ENCODE measurements around the gene EMX1.

The EMX1 gene

DNA sequence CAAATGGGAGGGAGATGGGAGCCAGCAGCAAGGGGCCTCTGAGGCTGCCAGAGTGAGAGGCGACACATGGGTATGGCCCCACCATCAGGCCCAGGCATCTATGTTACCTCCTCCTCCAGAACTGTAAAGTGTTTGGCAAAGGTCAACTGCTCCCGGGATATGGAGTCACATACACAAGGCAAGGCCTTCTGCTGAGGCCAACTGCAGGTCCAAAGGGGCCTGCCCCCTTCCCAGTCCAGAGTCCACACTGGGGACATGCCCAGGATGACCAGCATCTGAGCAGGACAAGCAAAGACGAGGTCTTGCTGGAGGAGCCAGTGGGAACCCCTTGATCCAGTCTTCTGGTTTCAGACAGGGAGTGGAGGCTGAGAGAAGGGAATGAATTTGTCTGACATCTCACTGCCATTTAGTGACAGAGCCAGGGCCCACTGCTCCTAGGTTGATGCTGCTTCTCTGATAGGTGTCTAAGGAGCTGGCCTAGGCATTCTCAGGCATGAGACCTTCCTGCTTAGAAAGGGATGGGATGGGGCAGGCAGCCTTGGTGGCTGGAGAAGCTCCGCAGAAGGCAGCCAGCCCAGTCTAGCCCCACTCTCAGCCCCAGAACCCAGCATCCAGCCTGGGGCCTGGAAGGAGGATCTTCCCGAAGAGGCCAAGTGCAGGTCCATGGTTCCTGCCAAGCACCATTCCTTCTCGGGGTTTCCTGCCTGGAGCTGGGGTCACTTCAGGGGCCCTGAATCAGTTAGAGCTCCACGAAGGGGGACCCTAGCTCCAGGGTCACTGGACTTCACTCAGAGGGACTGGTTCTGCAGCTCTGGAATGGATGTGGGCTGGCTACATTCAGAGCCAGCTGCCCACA, 26.4 kb downstream of the EMX1 start:
- Histone ChIP-seq H4K20me1 (ENCODE audit: insufficient read depth, low read length) (no peaks in the 10 kb centered on the region), H2AFZ (ENCODE audit: low read depth, low read length) (no peak overlapping the region), H3K9me3 (ENCODE audit: insufficient read depth, low read length, severe bottlenecking) (no peaks in the 10 kb centered on the region), H3K36me3 (ENCODE audit: insufficient read depth, low read length) (no peaks in the 10 kb centered on the region), H3K27me3 (ENCODE audit: insufficient read depth, low read length, poor library complexity) (no peaks in the 10 kb centered on the region), H3K27ac (ENCODE audit: low read length) (no peak overlapping the region), H3K4me2 (ENCODE audit: insufficient read depth, low read length) (no peak overlapping the region), H3K9ac (ENCODE audit: low read depth, low read length) (no peak overlapping the region), H3K4me1 (ENCODE audit: insufficient read depth, low read length) (no peaks in the 10 kb centered on the region), H3K4me3 (ENCODE audit: low read depth in 1 of 2, low read length in 2 of 2) (no peak overlapping the region), H3K79me2 (ENCODE audit: insufficient read depth, low read length) (no peaks in the 10 kb centered on the region)
- DNase-seq: no peak
- TF ChIP-seq EZH2 (IDR thresholded peaks at IDR 0.05; ENCODE audit: borderline replicate concordance, low read depth, low read length, severe bottlenecking): no peak
- TF ChIP-seq, protein P1, sequence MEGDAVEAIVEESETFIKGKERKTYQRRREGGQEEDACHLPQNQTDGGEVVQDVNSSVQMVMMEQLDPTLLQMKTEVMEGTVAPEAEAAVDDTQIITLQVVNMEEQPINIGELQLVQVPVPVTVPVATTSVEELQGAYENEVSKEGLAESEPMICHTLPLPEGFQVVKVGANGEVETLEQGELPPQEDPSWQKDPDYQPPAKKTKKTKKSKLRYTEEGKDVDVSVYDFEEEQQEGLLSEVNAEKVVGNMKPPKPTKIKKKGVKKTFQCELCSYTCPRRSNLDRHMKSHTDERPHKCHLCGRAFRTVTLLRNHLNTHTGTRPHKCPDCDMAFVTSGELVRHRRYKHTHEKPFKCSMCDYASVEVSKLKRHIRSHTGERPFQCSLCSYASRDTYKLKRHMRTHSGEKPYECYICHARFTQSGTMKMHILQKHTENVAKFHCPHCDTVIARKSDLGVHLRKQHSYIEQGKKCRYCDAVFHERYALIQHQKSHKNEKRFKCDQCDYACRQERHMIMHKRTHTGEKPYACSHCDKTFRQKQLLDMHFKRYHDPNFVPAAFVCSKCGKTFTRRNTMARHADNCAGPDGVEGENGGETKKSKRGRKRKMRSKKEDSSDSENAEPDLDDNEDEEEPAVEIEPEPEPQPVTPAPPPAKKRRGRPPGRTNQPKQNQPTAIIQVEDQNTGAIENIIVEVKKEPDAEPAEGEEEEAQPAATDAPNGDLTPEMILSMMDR (IDR thresholded peaks at IDR 0.05; ENCODE audit: borderline replicate concordance, extremely low read depth, low read length, poor library complexity, severe bottlenecking): no peak
- no peak for ATAC-seq (ENCODE audit: insufficient read depth, low read depth)

DNA sequence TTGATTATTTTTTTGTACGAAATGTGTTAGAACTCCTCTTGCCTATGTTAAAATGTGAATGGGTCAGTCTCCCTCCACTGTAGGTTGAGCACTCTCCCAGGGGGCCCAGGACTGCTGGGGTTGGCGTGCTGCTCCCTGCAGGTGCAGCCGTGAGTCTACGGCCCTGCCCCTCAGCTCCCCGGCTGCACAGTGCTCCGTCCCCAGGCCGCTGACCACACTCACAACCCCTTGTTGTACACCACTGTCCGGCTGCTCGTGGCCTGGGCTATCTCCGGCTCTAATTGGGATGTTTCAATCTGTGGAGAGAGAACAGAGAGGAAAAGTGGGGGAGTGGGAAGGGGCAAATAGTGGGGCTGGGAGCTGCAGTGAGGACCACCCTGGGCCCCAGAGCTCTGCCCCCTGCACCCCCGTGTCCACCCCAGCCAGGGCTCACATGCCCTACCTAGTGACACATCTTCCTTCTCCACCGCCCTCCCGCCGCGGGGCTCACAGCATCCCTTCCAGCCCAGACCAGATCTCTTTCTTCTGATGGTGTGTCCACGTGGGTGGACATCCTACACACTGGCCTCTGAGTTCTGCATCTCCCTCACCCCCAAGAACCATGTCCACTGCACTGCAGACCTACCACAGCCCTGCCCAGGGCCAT, 27.6 kb downstream of the EMX1 start:
- H3K36me3 ChIP-seq (ENCODE audit: insufficient read depth, low read length): no peaks in the 10 kb centered on the region
- no peaks in the 10 kb centered on the region for H3K27me3 ChIP-seq (ENCODE audit: insufficient read depth, low read length, poor library complexity)
- no peak overlapping the region for H3K27ac ChIP-seq (ENCODE audit: low read length)
- H3K9ac ChIP-seq (ENCODE audit: low read depth, low read length): no peak overlapping the region
- ATAC-seq (ENCODE audit: insufficient read depth, low read depth): no peak
- no peak for DNase-seq
- no peaks in the 10 kb centered on the region for H3K79me2 ChIP-seq (ENCODE audit: insufficient read depth, low read length)
- no peaks in the 10 kb centered on the region for H3K4me1 ChIP-seq (ENCODE audit: insufficient read depth, low read length)
- H2AFZ ChIP-seq (ENCODE audit: low read depth, low read length): no peak overlapping the region
- H3K9me3 ChIP-seq (ENCODE audit: insufficient read depth, low read length, severe bottlenecking): no peaks in the 10 kb centered on the region
- no peak overlapping the region for H3K4me2 ChIP-seq (ENCODE audit: insufficient read depth, low read length)
- TF ChIP-seq, protein P1 (IDR thresholded peaks at IDR 0.05; ENCODE audit: borderline replicate concordance, extremely low read depth, low read length, poor library complexity, severe bottlenecking): no peak
- no peak for TF ChIP-seq EZH2 (IDR thresholded peaks at IDR 0.05; ENCODE audit: borderline replicate concordance, low read depth, low read length, severe bottlenecking)
- no peaks in the 10 kb centered on the region for H4K20me1 ChIP-seq (ENCODE audit: insufficient read depth, low read length)
- H3K4me3 ChIP-seq (ENCODE audit: low read depth in 1 of 2, low read length in 2 of 2): no peak overlapping the region

DNA sequence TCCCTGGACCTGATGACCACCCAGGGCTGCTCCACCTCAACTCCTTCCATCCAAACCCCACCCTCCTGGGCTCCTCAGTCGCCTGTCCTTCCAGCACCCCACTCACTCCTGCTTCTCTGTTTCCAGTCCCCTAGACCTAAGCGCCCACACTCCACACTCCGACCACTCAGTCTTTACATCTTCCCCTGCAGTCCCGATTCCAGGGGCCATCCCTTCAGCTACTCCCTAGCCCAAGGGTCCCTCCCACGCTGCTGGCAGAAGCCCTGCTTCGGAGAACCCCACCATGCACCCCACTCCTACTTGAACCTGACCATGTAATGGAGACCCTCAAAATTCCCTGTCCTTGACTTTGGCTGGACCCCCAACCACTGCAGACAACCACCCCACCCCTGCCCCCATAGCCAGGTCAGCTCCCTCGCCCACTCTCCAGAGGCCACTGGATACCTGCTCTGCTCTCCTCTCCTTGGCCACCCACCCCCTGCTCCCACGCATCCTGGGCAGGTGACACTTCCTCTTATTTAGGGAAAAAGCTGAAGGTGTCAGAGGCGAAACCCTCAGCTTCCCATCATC, 28.2 kb downstream of the EMX1 start:
- H3K4me2 ChIP-seq (ENCODE audit: insufficient read depth, low read length): no peak overlapping the region
- no peak for ATAC-seq (ENCODE audit: insufficient read depth, low read depth)

More for the DNA sequence above, 28.2 kb downstream of the EMX1 start:
- H3K9ac ChIP-seq (ENCODE audit: low read depth, low read length): no peak overlapping the region
- no peak for DNase-seq
- H3K27ac ChIP-seq (ENCODE audit: low read length): no peak overlapping the region
- no peaks in the 10 kb centered on the region for H3K4me1 ChIP-seq (ENCODE audit: insufficient read depth, low read length)
- H3K36me3 ChIP-seq (ENCODE audit: insufficient read depth, low read length): no peaks in the 10 kb centered on the region
- H2AFZ ChIP-seq (ENCODE audit: low read depth, low read length): no peak overlapping the region
- H3K27me3 ChIP-seq (ENCODE audit: insufficient read depth, low read length, poor library complexity): no peaks in the 10 kb centered on the region
- H3K4me3 ChIP-seq (ENCODE audit: low read depth in 1 of 2, low read length in 2 of 2): no peak overlapping the region
- TF ChIP-seq EZH2 (IDR thresholded peaks at IDR 0.05; ENCODE audit: borderline replicate concordance, low read depth, low read length, severe bottlenecking): no peak
- TF ChIP-seq, protein P1 (IDR thresholded peaks at IDR 0.05; ENCODE audit: borderline replicate concordance, extremely low read depth, low read length, poor library complexity, severe bottlenecking): no peak
- H4K20me1 ChIP-seq (ENCODE audit: insufficient read depth, low read length): no peaks in the 10 kb centered on the region
- no peaks in the 10 kb centered on the region for H3K9me3 ChIP-seq (ENCODE audit: insufficient read depth, low read length, severe bottlenecking)
- no peaks in the 10 kb centered on the region for H3K79me2 ChIP-seq (ENCODE audit: insufficient read depth, low read length)
